HuH-7 (cell line): ENCODE measurements around the gene TRAPPC10.

Experiments
- DNase-seq: peaks from one replicate; pipeline ENCODE4 v3.0.0; 2011; ENCODE audit warnings: low spot score

The TRAPPC10 gene

GRCh38 chr21:44011579-44012473, at the start of gene TRAPPC10:
Gene TRAPPC10, plus strand, starts transcription at chr21:44012309. Its CDS starts 185 bp downstream, at chr21:44012494.
- DNase-seq = peak; percentile 74

- DNase-seq = no peak
Observed at GRCh38 chr21:43965911-43966585, 46.1 kb upstream of the TRAPPC10 start.

GRCh38 chr21:43966946-43967512, 45.1 kb upstream of the TRAPPC10 start:
- no peak for DNase-seq

- no peak for DNase-seq
Observed at GRCh38 chr21:43967981-43968380, 44.1 kb upstream of the TRAPPC10 start.

GRCh38 chr21:43968410-43969114, 43.5 kb upstream of the TRAPPC10 start:
- no peak for DNase-seq

- no peak for DNase-seq
Observed at GRCh38 chr21:43969115-43969444, 43.0 kb upstream of the TRAPPC10 start.

GRCh38 chr21:43970551-43970950, 41.6 kb upstream of the TRAPPC10 start:
- no peak for DNase-seq

- no peak for DNase-seq
Observed at GRCh38 chr21:43971201-43971991, 40.7 kb upstream of the TRAPPC10 start.

GRCh38 chr21:43971992-43972255, 40.2 kb upstream of the TRAPPC10 start:
- no peak for DNase-seq

GRCh38 chr21:43972850-43973633, 39.1 kb upstream of the TRAPPC10 start:
- DNase-seq = no peak

GRCh38 chr21:43973634-43973955, 38.5 kb upstream of the TRAPPC10 start:
- DNase-seq = no peak

GRCh38 chr21:43974791-43975468, 37.2 kb upstream of the TRAPPC10 start:
- no peak for DNase-seq

GRCh38 chr21:43975469-43976098, 36.5 kb upstream of the TRAPPC10 start:
- peak; percentile 93 for DNase-seq

- no peak for DNase-seq
Observed at GRCh38 chr21:43976661-43977060, 35.4 kb upstream of the TRAPPC10 start.

- no peak for DNase-seq
Observed at GRCh38 chr21:43978060-43978459, 34.0 kb upstream of the TRAPPC10 start.

GRCh38 chr21:43979654-43980053, 32.5 kb upstream of the TRAPPC10 start:
- no peak for DNase-seq

- no peak for DNase-seq
Observed at GRCh38 chr21:43981151-43981870, 30.8 kb upstream of the TRAPPC10 start.

GRCh38 chr21:43981871-43982210, 30.3 kb upstream of the TRAPPC10 start:
- no peak for DNase-seq

GRCh38 chr21:43982489-43983078, 29.5 kb upstream of the TRAPPC10 start:
- DNase-seq = no peak
